K562 (cell line): Measurements from ENCODE around the gene RPAIN. TPM values are rescaled to one million over a fixed set of nuclear protein-coding genes. Genes with fewer than 3 reads are reported as not detected.

Source experiments
- FIP1L1 ChIP-seq: fragments of 200-400 bp; formaldehyde crosslinking; IDR thresholded peaks from 2 replicates; pipeline ENCODE4 v1.6.1; 2018; ENCODE audit warnings: mild to moderate bottlenecking, low read depth, low read length; ENCODE audit not compliant: poor library complexity, severe bottlenecking
- GATAD2B ChIP-seq: fragments of 450-650 bp; IDR thresholded peaks from 2 replicates; pipeline ENCODE4 v1.6.1; 2017; ENCODE audit warnings: mild to moderate bottlenecking, borderline replicate concordance
- LCOR ChIP-seq: sonication (generic); formaldehyde crosslinking; IDR thresholded peaks from 2 replicates; pipeline ENCODE4 v1.8.0; 2022; ENCODE audit warnings: mild to moderate bottlenecking, missing genetic modification reagents
- PHF8 ChIP-seq: fragments of 200-600 bp; sonication (generic); IDR thresholded peaks from 2 replicates; pipeline ENCODE4 v1.6.1; 2012; ENCODE audit warnings: mixed run types, mild to moderate bottlenecking, inconsistent platforms, low read length, moderate library complexity, borderline replicate concordance
- PRPF4 ChIP-seq: fragments of 200-400 bp; formaldehyde crosslinking; IDR thresholded peaks from one replicate; pipeline ENCODE4 v1.6.1; 2017; ENCODE audit warnings: low read length, low read depth, mild to moderate bottlenecking; ENCODE audit not compliant: insufficient read depth, poor library complexity, severe bottlenecking
- REST ChIP-seq, 2 experiments: fragments of 450-650 bp; formaldehyde crosslinking in 1 of 2; IDR thresholded peaks; 2 replicates each; pipeline versions ENCODE4 v1.4.0 to v1.6.1; 2014 to 2020; ENCODE audit warnings: mild to moderate bottlenecking in 2 of 2, borderline replicate concordance in 1 of 2, low read depth in 1 of 2
- RFX5 ChIP-seq: IDR thresholded peaks from 2 replicates; pipeline ENCODE4 v1.6.1; 2011; ENCODE audit warnings: low read depth, mild to moderate bottlenecking, improper control_type of control experiment, low read length
- SRF ChIP-seq, 2 experiments: fragments of 250-450, 450-650 bp in 1 of 2; sonication (Bioruptor Pico) in 1 of 2; sonication (generic) in 1 of 2; formaldehyde crosslinking; IDR thresholded peaks; 2 replicates each; pipeline versions ENCODE4 v1.5.0 to v1.5.1; 2020 to 2022; ENCODE audit warnings: mild to moderate bottlenecking in 1 of 2, missing genetic modification reagents in 1 of 2
- TEAD4 ChIP-seq, 2 experiments: sonication (generic) in 1 of 2; formaldehyde crosslinking in 1 of 2; IDR thresholded peaks; 2 replicates each; pipeline versions ENCODE4 v1.6.1 to v1.8.0; 2012 to 2022; ENCODE audit warnings: borderline replicate concordance in 1 of 2, inconsistent platforms in 1 of 2, low read length in 1 of 2, mild to moderate bottlenecking in 1 of 2, missing genetic modification reagents in 1 of 2
- ZNF217 ChIP-seq: sonication (generic); formaldehyde crosslinking; IDR thresholded peaks from 2 replicates; pipeline ENCODE4 v1.8.0; 2022; ENCODE audit warnings: mild to moderate bottlenecking, missing genetic modification reagents
- ZNF354B ChIP-seq: fragments of 250-450 bp; sonication (Bioruptor Pico); IDR thresholded peaks from 2 replicates; pipeline ENCODE4 v1.4.0; 2020
- polyA plus RNA-seq, 8 experiments: library from polyadenylated mRNA; depleted of rRNA in 4 of 8; stranded (reverse) in 5 of 8; unstranded in 3 of 8; fragments of >200 nt; fragmentation: Nextera tagmentation in 2 of 8; fragmentation: Illumina TruSeq in 1 of 8; extraction: Ambion mirVana in 2 of 8; extraction: Trizol in 1 of 8; gene quantifications; 2 replicates each; pipeline versions ENCODE4 v1.2.1 to v1.2.3, GENCODE V29; 2011 to 2014; ENCODE audit warnings: inconsistent platforms in 1 of 8, missing spikeins in 1 of 8
- total RNA-seq, 7 experiments: library from RNA; depleted of rRNA in 6 of 7; stranded (reverse); fragments of >200 nt in 6 of 7; fragmentation: Illumina TruSeq in 2 of 7; extraction: Trizol in 2 of 7; gene quantifications; 2 replicates each; pipeline versions ENCODE4 v1.2.1 to v1.2.3, GENCODE V29; 2011 to 2021; ENCODE audit warnings: low replicate concordance in 1 of 7
- TF ChIP-seq, protein P1 (sequence below), 2 experiments: IDR thresholded peaks; 2 replicates each; pipeline ENCODE4 v1.6.1; 2011; ENCODE audit warnings: borderline replicate concordance in 1 of 2, control low read depth in 1 of 2, low read depth in 1 of 2, low read length in 1 of 2, mild to moderate bottlenecking in 1 of 2, mixed read lengths in 1 of 2, moderate library complexity in 1 of 2; ENCODE audit not compliant: insufficient read depth in 1 of 2, insufficient read length in 1 of 2, poor library complexity in 1 of 2, severe bottlenecking in 1 of 2; ENCODE audit errors: extremely low read depth in 1 of 2
- TF ChIP-seq, protein P2 (sequence below): sonication (generic); formaldehyde crosslinking; IDR thresholded peaks from 2 replicates; pipeline ENCODE4 v1.9.0; 2022; ENCODE audit warnings: mild to moderate bottlenecking, missing genetic modification reagents

Gene RPAIN
- total and polyA plus RNA-seq, 9 of the 15 experiments (the other 6 are each of a cell fraction or from before 2014, with no cell fraction given): 27.3 to 63.7 (median 38.5) TPM

- no peak for TF ChIP-seq REST (IDR thresholded peaks at IDR 0.05; ENCODE audit: borderline replicate concordance)
- no peak for TF ChIP-seq REST (CRISPR knock-in tag; IDR thresholded peaks at IDR 0.05; ENCODE audit: low read depth)
- no peak for TF ChIP-seq FIP1L1
- TF ChIP-seq SRF (CRISPR knock-in tag; IDR thresholded peaks at IDR 0.05): no peak
- no peak for TF ChIP-seq RFX5
- TF ChIP-seq LCOR (CRISPR knock-in tag): no peak
- TF ChIP-seq GATAD2B: no peak
- TF ChIP-seq, protein P1, sequence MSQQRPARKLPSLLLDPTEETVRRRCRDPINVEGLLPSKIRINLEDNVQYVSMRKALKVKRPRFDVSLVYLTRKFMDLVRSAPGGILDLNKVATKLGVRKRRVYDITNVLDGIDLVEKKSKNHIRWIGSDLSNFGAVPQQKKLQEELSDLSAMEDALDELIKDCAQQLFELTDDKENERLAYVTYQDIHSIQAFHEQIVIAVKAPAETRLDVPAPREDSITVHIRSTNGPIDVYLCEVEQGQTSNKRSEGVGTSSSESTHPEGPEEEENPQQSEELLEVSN (IDR thresholded peaks at IDR 0.05; ENCODE audit: borderline replicate concordance in 1 of 2, extremely low read depth in 1 of 2, insufficient read depth in 1 of 2, insufficient read length in 1 of 2, low read depth in 1 of 2, low read length in 1 of 2, poor library complexity in 1 of 2, severe bottlenecking in 1 of 2): no peak
- no peak for TF ChIP-seq PRPF4
- no peak for TF ChIP-seq TEAD4 (IDR thresholded peaks at IDR 0.05; ENCODE audit: low read length)
- TF ChIP-seq TEAD4 (CRISPR knock-in tag; IDR thresholded peaks at IDR 0.05; ENCODE audit: borderline replicate concordance): no peak
- no peak for TF ChIP-seq ZNF354B
- no peak for TF ChIP-seq PHF8
- TF ChIP-seq, protein P2, sequence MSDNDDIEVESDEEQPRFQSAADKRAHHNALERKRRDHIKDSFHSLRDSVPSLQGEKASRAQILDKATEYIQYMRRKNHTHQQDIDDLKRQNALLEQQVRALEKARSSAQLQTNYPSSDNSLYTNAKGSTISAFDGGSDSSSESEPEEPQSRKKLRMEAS: no peak
- TF ChIP-seq ZNF217 (CRISPR knock-in tag): no peak
Measured at GRCh38 chr17:5467416-5467815, 47.4 kb downstream of the RPAIN start (continued).
